Measurements from ENCODE around the gene MAGEB17. TPM values are rescaled to one million over a fixed set of nuclear protein-coding genes. Genes with fewer than 3 reads are reported as not detected.

Gene MAGEB17
- total RNA-seq, 1 experiment from 2014 or later = not detected

DNA sequence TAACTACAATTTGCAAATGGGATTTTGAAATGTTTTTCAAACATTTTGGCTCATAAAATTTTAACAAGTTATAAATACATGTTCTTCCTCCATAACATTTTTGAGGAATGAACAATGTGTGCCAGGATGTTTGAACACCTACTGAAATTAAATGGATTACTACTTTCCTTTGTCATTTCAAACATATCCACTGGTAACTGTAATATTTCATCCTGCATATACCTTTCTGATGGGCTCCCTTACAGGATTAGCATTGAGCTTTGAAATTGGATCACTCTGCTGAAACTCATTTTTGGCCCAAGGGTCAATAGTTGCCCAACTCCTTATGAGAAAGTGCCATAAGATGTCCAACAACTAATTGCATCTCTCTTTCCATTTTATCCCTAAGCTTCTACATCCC, 26.3 kb upstream of the MAGEB17 start:
- no peaks in the 10 kb centered on the region for H3K9me3 ChIP-seq (ENCODE audit: insufficient read depth, low read depth)
- ChIA-PET POLR2A (ENCODE audit: unreplicated experiment) (no interaction called here), CTCF (no interaction called here)
- no peaks in the 10 kb centered on the region for H3K36me3 ChIP-seq (ENCODE audit: low read depth)
- H3K4me2 ChIP-seq = no peak overlapping the region
- no peak overlapping the region for H3K27ac ChIP-seq
- H2AFZ ChIP-seq = no peak overlapping the region
- no peaks in the 10 kb centered on the region for H4K20me1 ChIP-seq (ENCODE audit: insufficient read depth)
- H3K27me3 ChIP-seq (ENCODE audit: insufficient read depth, low read depth) = no peaks in the 10 kb centered on the region
- H3K4me3 ChIP-seq = no peak overlapping the region
- no TSS peak for BruUV-seq (replicated peaks)
- intact Hi-C loops (cut with micrococcal nuclease; ENCODE audit: unreplicated experiment) = no loop called here
- no peaks in the 10 kb centered on the region for H3K4me1 ChIP-seq (replicated peaks; ENCODE audit: insufficient read depth)
- no peak for TF ChIP-seq EZH2 (IDR thresholded peaks at IDR 0.05; ENCODE audit: low read depth)
- TF ChIP-seq, protein P1, sequence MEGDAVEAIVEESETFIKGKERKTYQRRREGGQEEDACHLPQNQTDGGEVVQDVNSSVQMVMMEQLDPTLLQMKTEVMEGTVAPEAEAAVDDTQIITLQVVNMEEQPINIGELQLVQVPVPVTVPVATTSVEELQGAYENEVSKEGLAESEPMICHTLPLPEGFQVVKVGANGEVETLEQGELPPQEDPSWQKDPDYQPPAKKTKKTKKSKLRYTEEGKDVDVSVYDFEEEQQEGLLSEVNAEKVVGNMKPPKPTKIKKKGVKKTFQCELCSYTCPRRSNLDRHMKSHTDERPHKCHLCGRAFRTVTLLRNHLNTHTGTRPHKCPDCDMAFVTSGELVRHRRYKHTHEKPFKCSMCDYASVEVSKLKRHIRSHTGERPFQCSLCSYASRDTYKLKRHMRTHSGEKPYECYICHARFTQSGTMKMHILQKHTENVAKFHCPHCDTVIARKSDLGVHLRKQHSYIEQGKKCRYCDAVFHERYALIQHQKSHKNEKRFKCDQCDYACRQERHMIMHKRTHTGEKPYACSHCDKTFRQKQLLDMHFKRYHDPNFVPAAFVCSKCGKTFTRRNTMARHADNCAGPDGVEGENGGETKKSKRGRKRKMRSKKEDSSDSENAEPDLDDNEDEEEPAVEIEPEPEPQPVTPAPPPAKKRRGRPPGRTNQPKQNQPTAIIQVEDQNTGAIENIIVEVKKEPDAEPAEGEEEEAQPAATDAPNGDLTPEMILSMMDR (conservative IDR thresholded peaks at IDR 0.05) = no peak
- H3K79me2 ChIP-seq (ENCODE audit: low read depth) = no peaks in the 10 kb centered on the region
- DNase-seq = no peak
- no peaks in the 10 kb centered on the region for H3F3A ChIP-seq (ENCODE audit: insufficient read depth, low read depth)
- no peaks in the 10 kb centered on the region for H3K9me2 ChIP-seq (ENCODE audit: insufficient read depth)

DNA sequence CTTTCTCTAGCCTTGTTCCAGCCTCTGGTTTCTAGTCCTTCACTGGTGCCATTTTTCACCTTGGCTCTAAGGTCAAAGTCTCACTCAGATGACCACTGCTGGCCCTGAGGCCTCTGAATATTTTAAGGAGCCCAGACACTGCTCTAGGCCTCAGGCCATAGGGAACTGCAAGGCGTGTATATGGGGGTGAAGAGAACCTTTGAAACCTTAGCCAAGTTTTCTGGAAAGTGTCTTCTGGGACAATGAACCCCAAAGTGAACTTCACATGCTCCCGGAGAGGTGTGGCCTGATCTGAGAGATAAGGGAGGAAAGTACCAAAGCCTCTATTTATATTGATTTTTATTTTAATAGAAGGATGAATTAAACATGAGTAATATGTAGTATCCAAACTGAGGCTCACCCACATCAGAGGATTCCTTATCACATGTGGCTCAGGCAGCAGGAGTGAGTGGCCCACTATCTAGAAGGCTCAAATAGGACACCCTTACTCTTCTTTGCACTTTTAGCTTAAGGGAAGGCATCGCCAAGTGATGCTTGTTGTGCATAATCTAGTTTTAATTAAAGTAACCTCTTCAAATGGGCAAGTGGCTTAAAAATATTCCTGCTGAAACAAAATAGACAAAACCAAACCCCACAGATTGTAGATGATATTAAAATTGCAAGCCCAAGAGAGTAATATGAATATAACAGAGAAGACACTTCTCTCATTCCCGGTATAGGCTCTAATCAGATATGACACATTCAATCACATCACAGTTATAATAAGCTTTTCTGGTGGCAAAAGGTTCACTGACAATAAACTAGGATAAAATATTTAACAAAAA, 25.6 kb upstream of the MAGEB17 start:
- ChIA-PET CTCF (no interaction called here), POLR2A (ENCODE audit: unreplicated experiment) (no interaction called here)
- no peaks in the 10 kb centered on the region for H3K79me2 ChIP-seq (ENCODE audit: low read depth)

DNA sequence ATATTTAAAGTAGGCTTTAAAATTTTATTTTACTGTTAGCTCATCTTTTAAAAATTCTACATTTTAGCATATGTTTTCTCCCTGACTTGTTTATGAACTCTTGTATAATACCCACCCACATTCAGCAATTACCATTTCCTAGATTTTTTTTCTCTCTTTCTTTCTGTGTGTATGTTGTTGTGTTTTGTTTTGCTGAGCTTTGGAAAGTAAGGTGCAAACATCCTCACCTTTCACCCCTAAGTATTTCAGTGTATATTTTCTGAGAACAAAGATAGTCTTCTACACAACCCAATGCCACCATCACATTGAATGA, 25.1 kb upstream of the MAGEB17 start:
- DNase-seq = no peak
- CTCF ChIA-PET = no interaction called here
- intact Hi-C loops (cut with micrococcal nuclease; ENCODE audit: unreplicated experiment) = no loop called here

More for the DNA sequence above, 25.6 kb upstream of the MAGEB17 start:
- no peaks in the 10 kb centered on the region for H3F3A ChIP-seq (ENCODE audit: insufficient read depth, low read depth)
- BruUV-seq (replicated peaks) = no TSS peak
- H2AFZ ChIP-seq = no peak overlapping the region
- H3K4me2 ChIP-seq = no peak overlapping the region
- H3K36me3 ChIP-seq (ENCODE audit: low read depth) = no peaks in the 10 kb centered on the region
- intact Hi-C loops (cut with micrococcal nuclease; ENCODE audit: unreplicated experiment) = no loop called here
- DNase-seq = no peak
- TF ChIP-seq, protein P1 (conservative IDR thresholded peaks at IDR 0.05) = no peak
- TF ChIP-seq EZH2 (IDR thresholded peaks at IDR 0.05; ENCODE audit: low read depth) = no peak
- H3K9me3 ChIP-seq (ENCODE audit: insufficient read depth, low read depth) = no peaks in the 10 kb centered on the region
- no peaks in the 10 kb centered on the region for H4K20me1 ChIP-seq (ENCODE audit: insufficient read depth)
- H3K27ac ChIP-seq = no peak overlapping the region
- no peaks in the 10 kb centered on the region for H3K9me2 ChIP-seq (ENCODE audit: insufficient read depth)
- no peak overlapping the region for H3K4me3 ChIP-seq
- no peaks in the 10 kb centered on the region for H3K4me1 ChIP-seq (replicated peaks; ENCODE audit: insufficient read depth)
- H3K27me3 ChIP-seq (ENCODE audit: insufficient read depth, low read depth) = no peaks in the 10 kb centered on the region

More for the DNA sequence above, 25.1 kb upstream of the MAGEB17 start:
- Histone ChIP-seq H3K4me3 (no peak overlapping the region), H3K4me1 (replicated peaks; ENCODE audit: insufficient read depth) (no peaks in the 10 kb centered on the region), H3K9me2 (ENCODE audit: insufficient read depth) (no peaks in the 10 kb centered on the region), H3F3A (ENCODE audit: insufficient read depth, low read depth) (no peaks in the 10 kb centered on the region), H3K9me3 (ENCODE audit: insufficient read depth, low read depth) (no peaks in the 10 kb centered on the region), H3K4me2 (no peak overlapping the region), H3K79me2 (ENCODE audit: low read depth) (no peaks in the 10 kb centered on the region), H3K27me3 (ENCODE audit: insufficient read depth, low read depth) (no peaks in the 10 kb centered on the region), H2AFZ (no peak overlapping the region), H4K20me1 (ENCODE audit: insufficient read depth) (no peaks in the 10 kb centered on the region), H3K36me3 (ENCODE audit: low read depth) (no peaks in the 10 kb centered on the region), H3K27ac (no peak overlapping the region)
- no peak for TF ChIP-seq EZH2 (IDR thresholded peaks at IDR 0.05; ENCODE audit: low read depth)
- TF ChIP-seq, protein P1 (conservative IDR thresholded peaks at IDR 0.05) = no peak
- no TSS peak for BruUV-seq (replicated peaks)
- POLR2A ChIA-PET (ENCODE audit: unreplicated experiment) = no interaction called here
